ENCODE results near the gene WDR18. TPM values are rescaled to one million over a fixed set of nuclear protein-coding genes. Genes with fewer than 3 reads are reported as not detected.
A peak's percentile ranks its signal among the peaks of the same experiment; 100 is the strongest.

WDR18 gene
- polyA plus RNA-seq, 1 donor (not counting 4 experiments of a cell fraction or from before 2014, with no cell fraction given), result 26.3 TPM

DNA sequence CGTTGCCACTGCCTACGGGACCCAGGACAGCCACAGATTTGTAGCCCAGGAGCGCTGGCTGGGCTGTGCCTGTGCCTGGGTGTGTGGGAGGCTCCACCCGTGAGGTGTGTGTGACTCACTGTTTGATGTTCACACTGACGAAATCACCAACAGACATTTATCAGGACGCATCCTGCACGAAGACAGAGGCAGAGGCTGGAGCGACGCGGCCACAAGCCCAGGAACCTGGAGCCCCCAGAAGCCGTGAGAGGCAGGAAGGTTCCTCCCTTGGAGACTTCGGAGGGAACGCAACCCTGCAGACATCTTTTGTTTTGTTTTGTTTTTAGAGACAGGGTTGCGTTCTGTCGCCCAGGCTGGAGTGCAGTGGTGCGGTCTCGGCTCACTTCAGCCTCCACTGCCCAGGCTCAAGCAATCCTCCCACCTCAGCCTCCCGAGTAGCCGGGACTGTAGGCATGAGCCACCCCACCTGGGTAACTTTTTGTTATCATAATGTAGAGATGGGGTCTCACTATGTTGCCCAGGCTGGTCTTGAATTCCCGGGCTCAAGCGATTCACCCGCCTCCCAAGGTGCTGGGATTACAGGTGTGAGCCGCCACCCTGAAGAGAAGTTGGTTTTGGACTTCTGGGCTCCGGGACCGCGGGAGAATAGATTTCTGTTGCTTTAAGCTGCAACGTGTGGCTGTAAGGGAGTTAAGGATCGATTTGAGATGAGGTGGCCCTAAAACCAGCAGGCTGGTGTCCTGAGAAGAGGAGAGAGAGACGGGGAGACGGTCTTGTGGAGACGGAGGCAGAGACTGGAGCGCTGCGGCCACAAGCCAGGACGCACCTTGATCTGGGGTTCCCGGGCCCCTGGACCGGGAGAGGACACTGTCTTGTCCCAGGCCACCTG lies 24.9 kb upstream of the WDR18 start:
- Histone ChIP-seq H3K9me1 (ENCODE audit: control insufficient read depth, extremely low read depth, insufficient read depth, low read length) (no peaks in the 10 kb centered on the region), H3K27ac (ENCODE audit: control insufficient read depth, insufficient read depth, low read length) (no peak overlapping the region), H3K36me3 (ENCODE audit: control insufficient read depth in 2 of 2, extremely low read depth in 1 of 2, insufficient read depth in 2 of 2, low read length in 2 of 2) (no peaks in the 10 kb centered on the region), H3K9ac (ENCODE audit: control insufficient read depth, extremely low read depth, insufficient read depth, low read length) (no peak overlapping the region), H3K79me2 (ENCODE audit: control insufficient read depth, insufficient read depth, low read length) (no peaks in the 10 kb centered on the region), H3K9me3 (ENCODE audit: control insufficient read depth, low read depth, low read length) (no peaks in the 10 kb centered on the region), H3K4me3 (ENCODE audit: control insufficient read depth in 2 of 3, extremely low read depth in 1 of 3, insufficient read depth in 2 of 3, low read depth in 1 of 3, low read length in 3 of 3) (no peak overlapping the region), H4K20me1 (ENCODE audit: control insufficient read depth, extremely low read depth, insufficient read depth, low read length) (peaks cover 4% of the 10 kb centered on the region), H3K4me1 (ENCODE audit: control insufficient read depth, extremely low read depth, insufficient read depth, low read length) (peaks cover 5% of the 10 kb centered on the region), H2AFZ (ENCODE audit: control insufficient read depth, low read length) (no peak overlapping the region), H3K27me3 (ENCODE audit: control insufficient read depth, extremely low read depth, insufficient read depth, low read length) (no peaks in the 10 kb centered on the region), H3K4me2 (ENCODE audit: control insufficient read depth, extremely low read depth, insufficient read depth, low read depth, low read length) (no peak overlapping the region)
- dilution Hi-C loops (cut with MboI; ENCODE audit: extremely low pct_ligation_motif_present, low sequenced_read_pairs), result no loop called here
- TF ChIP-seq, protein P1, sequence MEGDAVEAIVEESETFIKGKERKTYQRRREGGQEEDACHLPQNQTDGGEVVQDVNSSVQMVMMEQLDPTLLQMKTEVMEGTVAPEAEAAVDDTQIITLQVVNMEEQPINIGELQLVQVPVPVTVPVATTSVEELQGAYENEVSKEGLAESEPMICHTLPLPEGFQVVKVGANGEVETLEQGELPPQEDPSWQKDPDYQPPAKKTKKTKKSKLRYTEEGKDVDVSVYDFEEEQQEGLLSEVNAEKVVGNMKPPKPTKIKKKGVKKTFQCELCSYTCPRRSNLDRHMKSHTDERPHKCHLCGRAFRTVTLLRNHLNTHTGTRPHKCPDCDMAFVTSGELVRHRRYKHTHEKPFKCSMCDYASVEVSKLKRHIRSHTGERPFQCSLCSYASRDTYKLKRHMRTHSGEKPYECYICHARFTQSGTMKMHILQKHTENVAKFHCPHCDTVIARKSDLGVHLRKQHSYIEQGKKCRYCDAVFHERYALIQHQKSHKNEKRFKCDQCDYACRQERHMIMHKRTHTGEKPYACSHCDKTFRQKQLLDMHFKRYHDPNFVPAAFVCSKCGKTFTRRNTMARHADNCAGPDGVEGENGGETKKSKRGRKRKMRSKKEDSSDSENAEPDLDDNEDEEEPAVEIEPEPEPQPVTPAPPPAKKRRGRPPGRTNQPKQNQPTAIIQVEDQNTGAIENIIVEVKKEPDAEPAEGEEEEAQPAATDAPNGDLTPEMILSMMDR (optimal IDR thresholded peaks at IDR 0.05 in 1 of 3, IDR thresholded peaks at IDR 0.05 in 1 of 3, conservative IDR thresholded peaks at IDR 0.05 in 1 of 3; ENCODE audit: extremely low read depth in 1 of 3, insufficient read depth in 2 of 3, low read length in 3 of 3), result no peak
- TF ChIP-seq EZH2 (IDR thresholded peaks at IDR 0.05; ENCODE audit: low read length), result no peak
- DNase-seq (ENCODE audit: low read depth, low spot score) (no peak), FAIRE-seq (peak; percentile 46)

DNA sequence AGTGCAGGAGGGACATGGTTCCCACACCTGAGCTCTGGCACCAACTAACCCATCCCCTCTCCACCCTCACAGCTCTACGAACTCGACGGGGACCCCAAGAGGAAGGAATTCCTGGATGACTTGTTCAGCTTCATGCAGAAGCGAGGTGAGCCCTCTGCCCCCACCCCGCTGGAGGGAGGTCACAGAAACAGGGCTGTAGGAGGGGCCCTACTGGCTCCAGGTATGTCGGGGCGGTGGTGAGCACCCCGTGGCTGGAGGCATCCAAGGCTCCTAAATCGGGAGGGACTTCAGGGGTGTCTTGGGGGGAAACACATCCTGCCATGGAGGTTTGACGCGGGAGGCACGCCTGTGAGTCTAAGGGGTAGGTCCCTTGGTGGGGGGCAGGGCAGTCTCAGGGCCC lies 24.1 kb upstream of the WDR18 start:
- TF ChIP-seq EZH2 (IDR thresholded peaks at IDR 0.05; ENCODE audit: low read length), result no peak
- TF ChIP-seq, protein P1 (optimal IDR thresholded peaks at IDR 0.05 in 1 of 3, IDR thresholded peaks at IDR 0.05 in 1 of 3, conservative IDR thresholded peaks at IDR 0.05 in 1 of 3; ENCODE audit: extremely low read depth in 1 of 3, insufficient read depth in 2 of 3, low read length in 3 of 3), result no peak
- dilution Hi-C loops (cut with MboI; ENCODE audit: extremely low pct_ligation_motif_present, low sequenced_read_pairs), result no loop called here
- H3K9me3 ChIP-seq (ENCODE audit: control insufficient read depth, low read depth, low read length), result no peaks in the 10 kb centered on the region

More for the DNA sequence above, 24.1 kb upstream of the WDR18 start:
- Histone ChIP-seq H3K4me3 (ENCODE audit: control insufficient read depth in 2 of 3, extremely low read depth in 1 of 3, insufficient read depth in 2 of 3, low read depth in 1 of 3, low read length in 3 of 3) (no peak overlapping the region), H2AFZ (ENCODE audit: control insufficient read depth, low read length) (no peak overlapping the region), H3K4me2 (ENCODE audit: control insufficient read depth, extremely low read depth, insufficient read depth, low read depth, low read length) (no peak overlapping the region), H3K79me2 (ENCODE audit: control insufficient read depth, insufficient read depth, low read length) (no peaks in the 10 kb centered on the region), H3K9ac (ENCODE audit: control insufficient read depth, extremely low read depth, insufficient read depth, low read length) (no peak overlapping the region), H3K27me3 (ENCODE audit: control insufficient read depth, extremely low read depth, insufficient read depth, low read length) (no peaks in the 10 kb centered on the region), H3K36me3 (ENCODE audit: control insufficient read depth in 2 of 2, extremely low read depth in 1 of 2, insufficient read depth in 2 of 2, low read length in 2 of 2) (peaks cover 0 to 5% of the 10 kb centered on the region in 2 experiments), H3K9me1 (ENCODE audit: control insufficient read depth, extremely low read depth, insufficient read depth, low read length) (no peaks in the 10 kb centered on the region), H3K27ac (ENCODE audit: control insufficient read depth, insufficient read depth, low read length) (no peak overlapping the region), H4K20me1 (ENCODE audit: control insufficient read depth, extremely low read depth, insufficient read depth, low read length) (peaks cover 4% of the 10 kb centered on the region), H3K4me1 (ENCODE audit: control insufficient read depth, extremely low read depth, insufficient read depth, low read length) (peaks cover 5% of the 10 kb centered on the region)
- no peak for FAIRE-seq
- no peak for DNase-seq (ENCODE audit: low read depth, low spot score)

Data from keratinocyte (primary cell).